ENCODE measurements around the gene FCHSD2. TPM values are rescaled to one million over a fixed set of nuclear protein-coding genes. Genes with fewer than 3 reads are reported as not detected.
"Not testable (repeated sequence)": the region's sequence is repeated elsewhere in the genome, so short reads cannot be mapped to it uniquely, and the experiment has no call there.

Gene FCHSD2
- total RNA-seq, 1 donor from 2014 or later, result 69.5 TPM

DNA sequence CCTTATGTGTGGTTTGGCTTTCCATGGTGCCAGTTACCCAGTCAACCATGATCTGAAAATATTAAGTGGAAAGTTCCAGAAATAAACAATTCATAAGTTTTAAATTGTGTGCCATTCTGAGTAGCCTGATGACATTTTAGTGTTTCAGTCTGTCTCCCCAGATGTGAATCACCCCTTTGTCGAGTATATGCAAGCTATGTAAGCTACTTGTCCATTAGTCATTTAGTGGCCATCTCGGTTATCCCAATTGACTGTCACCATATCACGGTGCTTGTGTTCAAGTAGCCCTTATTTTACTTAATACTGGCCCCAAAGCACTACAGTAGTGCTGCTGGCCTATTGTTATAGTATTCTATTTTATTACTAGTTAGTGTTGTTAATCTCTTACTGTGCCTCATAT, 283.0 kb downstream of the FCHSD2 start:
- DNase-seq (ENCODE audit: low spot score), result no peak

DNA sequence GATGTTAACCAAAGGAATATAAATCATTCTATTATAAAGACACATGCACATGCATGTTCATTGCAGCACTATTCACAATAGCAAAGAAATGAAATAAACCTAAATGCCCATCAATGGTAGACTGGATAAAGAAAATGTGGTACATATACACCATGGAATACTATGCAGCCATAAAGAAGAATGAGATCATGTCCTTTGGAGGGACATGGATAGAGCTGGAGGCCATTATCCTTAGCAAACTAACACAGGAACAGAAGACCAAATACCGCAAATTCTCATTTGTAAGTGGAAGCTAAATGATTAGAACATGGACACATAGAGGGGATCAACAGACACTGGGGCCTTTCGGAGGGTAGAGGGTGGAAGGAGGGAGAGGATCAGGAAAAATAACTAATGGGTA, 283.9 kb downstream of the FCHSD2 start:
- not testable (repeated sequence) for H3K36me3 Mint-ChIP-seq (ENCODE audit: low read depth); H3K27ac Mint-ChIP-seq (ENCODE audit: unreplicated experiment)
- H3K4me1 Mint-ChIP-seq (ENCODE audit: low read depth), result peaks cover 63% of the 10 kb centered on the region

More for the DNA sequence above, 283.0 kb downstream of the FCHSD2 start:
- Mint-ChIP-seq H3K27ac (ENCODE audit: unreplicated experiment) (no peak overlapping the region), H3K4me1 (ENCODE audit: low read depth) (peaks cover 72% of the 10 kb centered on the region), H3K4me3 (ENCODE audit: unreplicated experiment) (no peak overlapping the region), H3K36me3 (ENCODE audit: low read depth) (no peaks in the 10 kb centered on the region), H3K9me3 (ENCODE audit: low read depth) (no peaks in the 10 kb centered on the region), H3K27me3 (ENCODE audit: low read depth) (no peaks in the 10 kb centered on the region)
- TF ChIP-seq, protein P1, sequence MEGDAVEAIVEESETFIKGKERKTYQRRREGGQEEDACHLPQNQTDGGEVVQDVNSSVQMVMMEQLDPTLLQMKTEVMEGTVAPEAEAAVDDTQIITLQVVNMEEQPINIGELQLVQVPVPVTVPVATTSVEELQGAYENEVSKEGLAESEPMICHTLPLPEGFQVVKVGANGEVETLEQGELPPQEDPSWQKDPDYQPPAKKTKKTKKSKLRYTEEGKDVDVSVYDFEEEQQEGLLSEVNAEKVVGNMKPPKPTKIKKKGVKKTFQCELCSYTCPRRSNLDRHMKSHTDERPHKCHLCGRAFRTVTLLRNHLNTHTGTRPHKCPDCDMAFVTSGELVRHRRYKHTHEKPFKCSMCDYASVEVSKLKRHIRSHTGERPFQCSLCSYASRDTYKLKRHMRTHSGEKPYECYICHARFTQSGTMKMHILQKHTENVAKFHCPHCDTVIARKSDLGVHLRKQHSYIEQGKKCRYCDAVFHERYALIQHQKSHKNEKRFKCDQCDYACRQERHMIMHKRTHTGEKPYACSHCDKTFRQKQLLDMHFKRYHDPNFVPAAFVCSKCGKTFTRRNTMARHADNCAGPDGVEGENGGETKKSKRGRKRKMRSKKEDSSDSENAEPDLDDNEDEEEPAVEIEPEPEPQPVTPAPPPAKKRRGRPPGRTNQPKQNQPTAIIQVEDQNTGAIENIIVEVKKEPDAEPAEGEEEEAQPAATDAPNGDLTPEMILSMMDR (IDR thresholded peaks at IDR 0.05), result no peak

DNA sequence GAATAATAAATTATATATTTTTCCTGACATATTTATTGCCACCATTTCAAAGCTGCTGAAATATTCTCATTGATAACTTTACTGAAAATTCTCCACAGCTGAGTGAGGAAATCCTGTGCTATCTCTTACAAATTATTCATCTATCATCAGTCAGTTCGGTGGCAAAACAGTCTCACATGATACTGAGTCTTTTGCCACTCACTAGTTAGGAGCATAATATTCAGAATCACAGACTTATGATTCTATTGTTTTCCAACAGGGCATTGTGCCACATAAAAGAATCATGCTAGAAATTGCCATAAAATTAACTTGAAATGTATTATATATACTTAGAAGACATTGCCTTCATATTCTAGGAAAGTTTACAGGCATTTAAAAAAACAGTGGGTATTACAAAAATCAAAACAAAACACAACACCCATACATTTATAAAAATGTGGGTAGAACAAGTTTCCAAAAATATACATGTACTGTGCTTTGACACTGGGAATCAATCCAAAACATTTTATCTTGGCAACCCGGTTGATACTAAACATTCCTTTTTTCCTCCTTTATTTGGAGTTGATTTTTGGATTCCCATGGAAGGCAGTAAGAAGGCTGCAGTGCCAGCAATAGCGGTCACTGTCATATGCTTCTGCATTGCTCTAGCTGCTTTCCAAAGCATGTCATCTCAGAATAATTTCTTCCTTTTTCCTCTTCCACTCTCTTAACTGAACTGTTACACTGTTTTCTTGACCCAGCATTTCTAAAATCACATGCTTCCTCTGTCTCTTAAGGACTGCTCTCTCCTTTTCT, 285.4 kb downstream of the FCHSD2 start:
- no peak for DNase-seq (ENCODE audit: low spot score)
- Mint-ChIP-seq H3K4me3 (ENCODE audit: unreplicated experiment) (no peak overlapping the region), H3K9me3 (ENCODE audit: low read depth) (no peaks in the 10 kb centered on the region), H3K27ac (ENCODE audit: unreplicated experiment) (peak overlapping the region; percentile 75), H3K36me3 (ENCODE audit: low read depth) (peaks cover 1% of the 10 kb centered on the region), H3K4me1 (ENCODE audit: low read depth) (peaks cover 49% of the 10 kb centered on the region), H3K27me3 (ENCODE audit: low read depth) (no peaks in the 10 kb centered on the region)
- TF ChIP-seq, protein P1 (IDR thresholded peaks at IDR 0.05), result peak; percentile 76

More for the DNA sequence above, 283.9 kb downstream of the FCHSD2 start:
- DNase-seq (ENCODE audit: low spot score); H3K4me3 Mint-ChIP-seq (ENCODE audit: unreplicated experiment); H3K9me3 Mint-ChIP-seq (ENCODE audit: low read depth); H3K27me3 Mint-ChIP-seq (ENCODE audit: low read depth): not testable (repeated sequence)

DNA sequence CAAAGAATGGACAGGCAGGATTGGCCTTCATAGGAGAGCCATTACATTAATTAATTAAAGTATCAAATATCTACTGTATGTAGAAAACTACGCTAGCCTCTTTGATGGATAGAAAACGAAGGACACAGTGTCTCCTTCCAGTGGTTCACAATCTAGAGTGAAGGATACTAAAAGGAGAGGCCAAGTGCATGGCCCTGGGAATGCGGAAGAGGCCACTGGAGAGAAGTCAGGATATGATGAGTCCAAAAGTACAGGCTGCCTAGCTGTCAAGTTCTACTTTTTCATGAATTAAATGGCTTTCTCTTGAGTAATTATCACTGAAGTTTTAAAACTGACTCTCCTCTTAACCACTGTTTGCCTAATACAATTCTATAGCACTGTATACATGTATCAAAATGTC, 286.1 kb downstream of the FCHSD2 start:
- TF ChIP-seq, protein P1 (IDR thresholded peaks at IDR 0.05), result no peak
- DNase-seq (ENCODE audit: low spot score), result no peak
- Mint-ChIP-seq H3K27ac (ENCODE audit: unreplicated experiment) (peak overlapping the region; percentile 75), H3K9me3 (ENCODE audit: low read depth) (no peaks in the 10 kb centered on the region), H3K4me1 (ENCODE audit: low read depth) (peaks cover 45% of the 10 kb centered on the region), H3K36me3 (ENCODE audit: low read depth) (peaks cover 1% of the 10 kb centered on the region), H3K27me3 (ENCODE audit: low read depth) (no peaks in the 10 kb centered on the region), H3K4me3 (ENCODE audit: unreplicated experiment) (no peak overlapping the region)

DNA sequence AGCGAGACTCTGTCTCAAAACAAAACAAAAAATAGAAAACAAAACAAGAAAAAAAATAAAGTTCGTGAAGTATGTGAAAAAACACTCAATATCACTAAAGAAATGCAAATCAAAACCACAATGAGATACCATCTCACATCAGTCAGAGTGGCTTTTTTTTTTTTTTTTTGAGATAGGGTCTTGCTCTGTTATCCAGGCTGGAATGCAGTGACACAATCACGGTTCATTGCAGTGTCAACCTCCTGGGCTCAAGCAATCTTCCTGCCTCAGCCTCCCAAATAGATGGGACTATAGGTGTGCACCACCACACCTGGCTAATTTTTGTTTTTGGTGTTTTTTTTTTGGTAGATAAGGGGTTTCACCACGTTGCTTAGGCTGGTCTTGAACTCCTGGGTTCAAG, 290.4 kb downstream of the FCHSD2 start:
- Mint-ChIP-seq H3K9me3 (ENCODE audit: low read depth) (no peaks in the 10 kb centered on the region), H3K27ac (ENCODE audit: unreplicated experiment) (no peak overlapping the region), H3K4me3 (ENCODE audit: unreplicated experiment) (no peak overlapping the region), H3K4me1 (ENCODE audit: low read depth) (peaks cover 13% of the 10 kb centered on the region), H3K27me3 (ENCODE audit: low read depth) (no peaks in the 10 kb centered on the region), H3K36me3 (ENCODE audit: low read depth) (peaks cover 11% of the 10 kb centered on the region)
- no peak for DNase-seq (ENCODE audit: low spot score)
- TF ChIP-seq, protein P1 (IDR thresholded peaks at IDR 0.05), result no peak

DNA sequence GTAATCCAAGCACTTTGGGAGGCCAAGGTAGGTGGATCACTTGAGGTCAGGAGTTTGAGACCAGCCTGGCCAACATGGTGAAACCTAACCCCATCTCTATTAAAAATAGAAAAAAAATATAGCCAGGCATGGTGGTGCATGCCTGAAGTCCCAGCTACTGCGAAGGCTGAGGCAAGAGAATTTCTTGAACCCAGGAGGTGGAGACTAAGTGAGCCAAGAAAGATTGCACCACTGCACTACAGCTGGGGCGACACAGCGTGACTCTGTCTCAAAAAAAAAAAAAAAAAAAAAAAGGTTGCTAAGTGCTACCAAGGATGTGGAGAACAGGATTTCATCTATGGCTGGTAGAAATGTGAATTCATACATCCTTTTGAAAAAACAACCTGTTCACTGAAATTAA, 291.3 kb downstream of the FCHSD2 start:
- Mint-ChIP-seq H3K27ac (ENCODE audit: unreplicated experiment) (no peak overlapping the region), H3K9me3 (ENCODE audit: low read depth) (no peaks in the 10 kb centered on the region), H3K4me3 (ENCODE audit: unreplicated experiment) (no peak overlapping the region), H3K27me3 (ENCODE audit: low read depth) (no peaks in the 10 kb centered on the region), H3K4me1 (ENCODE audit: low read depth) (peaks cover 4% of the 10 kb centered on the region), H3K36me3 (ENCODE audit: low read depth) (peaks cover 13% of the 10 kb centered on the region)
- no peak for DNase-seq (ENCODE audit: low spot score)
- TF ChIP-seq, protein P1 (IDR thresholded peaks at IDR 0.05), result no peak
